Activated CD4-positive, alpha-beta T cell treated with anti-CD3 and anti-CD28 coated beads for 1 hour (primary cell): ENCODE measurements around the gene CHERP.
"Not testable (repeated sequence)": the region's sequence is repeated elsewhere in the genome, so short reads cannot be mapped to it uniquely, and the experiment has no call there.

Experiments used
- DNase-seq: peaks from one replicate; pipeline ENCODE4 v3.0.0-alpha.2; 2020

The CHERP gene

DNA sequence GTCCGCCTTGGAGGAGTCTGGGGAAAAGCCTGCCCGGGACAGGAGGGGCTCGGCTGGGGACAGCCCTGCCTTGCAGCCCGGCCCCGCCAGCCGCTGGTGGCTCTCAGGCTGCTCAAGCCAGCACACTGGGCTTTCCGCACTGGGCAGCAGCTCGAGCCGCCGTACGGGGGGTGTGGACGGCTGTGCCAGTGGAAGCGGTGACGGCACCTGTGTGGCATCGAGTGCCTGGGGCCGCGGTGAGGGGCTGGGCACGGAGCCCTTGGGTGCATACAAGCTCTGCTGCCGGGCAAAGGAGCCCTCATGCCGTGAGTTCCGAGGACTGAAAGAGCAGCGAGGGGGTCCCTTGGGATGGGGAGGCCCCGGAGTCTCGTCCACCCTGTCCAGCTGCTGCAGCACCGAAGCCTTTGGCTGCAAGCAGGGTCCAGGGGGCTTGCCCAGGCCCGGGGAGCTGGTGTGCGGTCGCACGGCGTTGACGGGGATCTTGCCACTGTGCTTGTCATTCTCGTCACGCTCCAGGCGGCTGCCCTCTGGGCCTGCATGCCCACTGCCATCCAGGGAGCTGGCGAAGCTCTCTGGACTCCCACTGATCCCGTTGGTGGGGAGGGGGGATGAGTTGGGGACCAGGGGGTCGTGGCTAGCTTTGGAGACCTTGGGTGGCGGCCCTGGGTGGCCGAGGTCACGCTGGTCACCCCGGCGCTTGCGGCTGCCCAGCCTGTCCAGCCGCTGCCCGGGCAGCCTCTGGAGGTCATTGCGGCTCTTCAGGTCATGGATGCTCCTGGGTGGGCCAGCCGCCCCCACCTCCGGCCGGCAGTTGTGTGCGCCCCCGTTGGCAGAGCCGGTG lies 34.7 kb upstream of the CHERP start:
- no peak for DNase-seq

DNA sequence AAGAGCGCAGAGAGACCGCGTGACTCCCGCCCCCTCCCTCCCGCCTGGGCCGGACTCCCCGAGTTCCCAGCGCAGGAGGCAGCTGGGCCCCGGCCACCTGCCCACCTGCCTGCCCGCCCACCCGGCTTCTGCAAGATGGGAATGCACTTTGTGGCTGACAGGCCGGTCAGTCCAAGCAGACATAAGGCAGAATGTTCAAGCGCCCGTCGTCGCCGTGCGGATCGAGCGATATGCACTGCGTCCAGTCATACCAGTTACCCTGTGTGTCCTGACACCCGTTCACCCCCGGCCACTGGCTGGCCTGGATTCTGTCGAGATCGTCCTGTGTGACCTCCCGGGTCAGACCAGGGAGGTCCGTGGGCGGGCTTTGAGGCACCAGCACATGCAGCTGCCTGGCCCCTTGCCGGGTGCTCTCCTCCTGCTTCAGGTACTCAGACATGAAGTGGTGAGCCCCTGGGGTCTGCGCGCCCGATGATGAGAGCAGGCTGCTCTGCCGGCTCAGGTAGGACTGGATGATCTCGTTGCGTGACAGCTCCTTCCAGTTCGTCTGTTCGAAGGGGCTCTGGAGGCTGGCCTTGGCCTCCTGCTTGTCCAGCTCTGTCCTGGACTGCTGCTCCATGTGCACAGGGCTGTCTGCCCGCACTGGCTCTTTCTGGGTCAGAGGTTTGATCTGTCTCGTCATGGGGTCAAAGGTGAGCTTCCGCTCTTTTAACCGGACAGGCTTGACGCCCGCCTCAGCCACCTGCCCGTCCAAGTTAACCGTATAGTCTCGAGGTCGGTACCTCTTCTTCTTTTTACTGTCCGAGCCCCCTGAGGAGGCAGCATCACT lies 33.8 kb upstream of the CHERP start:
- DNase-seq: no peak

DNA sequence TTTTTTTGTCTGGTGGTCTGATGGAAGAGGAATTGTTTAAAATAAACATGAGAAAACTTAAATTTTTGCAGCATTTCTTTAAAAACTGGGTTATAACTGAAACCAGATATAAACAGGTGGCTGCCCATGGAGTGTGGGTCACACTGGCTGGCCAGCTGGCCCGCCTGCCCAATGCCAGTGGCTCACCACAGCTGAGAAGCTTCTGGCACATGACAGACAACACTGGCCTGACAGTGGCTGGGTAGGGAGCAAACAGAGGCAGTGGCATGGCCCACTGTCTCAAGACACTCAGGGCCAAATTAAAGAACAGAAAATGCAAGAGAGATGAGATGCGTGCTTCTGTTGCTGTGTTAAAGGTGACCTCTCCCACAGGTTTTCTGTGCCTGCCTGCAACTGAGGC lies 33.0 kb upstream of the CHERP start:
- DNase-seq: no peak

DNA sequence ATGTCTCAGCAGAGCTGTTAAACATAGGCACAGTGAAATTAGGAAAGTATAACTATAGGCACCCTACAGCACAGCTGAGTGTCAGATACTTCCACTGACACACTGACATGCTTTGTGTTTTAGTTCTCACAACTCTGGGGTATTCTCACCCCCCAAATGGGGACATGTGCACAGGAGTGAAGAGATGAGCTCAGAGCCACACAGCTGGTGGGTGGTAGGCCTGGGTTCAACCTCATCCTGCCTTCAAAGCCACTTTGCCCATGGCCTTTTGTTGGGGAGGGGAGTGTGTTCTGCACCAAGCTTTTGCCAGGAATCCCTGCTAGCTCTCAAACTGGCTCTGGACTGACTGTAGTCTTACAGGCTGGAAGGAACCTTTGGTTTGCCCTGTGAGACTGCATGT lies 31.7 kb upstream of the CHERP start:
- no peak for DNase-seq

DNA sequence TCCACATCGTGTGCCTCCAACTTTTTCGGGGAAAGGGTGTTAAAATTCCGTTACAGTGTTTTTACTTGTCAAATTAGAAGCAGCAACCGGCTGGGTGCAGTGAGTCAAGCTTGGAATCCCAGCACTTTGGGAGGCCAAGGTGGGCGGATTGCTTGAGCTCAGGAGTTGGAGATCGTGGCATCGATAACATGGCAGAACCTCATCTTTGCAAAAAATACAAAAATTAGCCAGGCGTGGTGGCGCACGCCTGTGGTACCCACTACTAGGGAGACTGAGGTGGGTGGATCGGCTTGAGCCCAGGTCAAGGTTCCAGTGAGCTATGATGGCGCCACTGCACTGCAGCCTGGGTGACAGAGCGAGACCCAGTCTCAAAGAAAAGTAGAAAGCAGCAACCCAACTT lies 31.1 kb upstream of the CHERP start:
- no peak for DNase-seq

DNA sequence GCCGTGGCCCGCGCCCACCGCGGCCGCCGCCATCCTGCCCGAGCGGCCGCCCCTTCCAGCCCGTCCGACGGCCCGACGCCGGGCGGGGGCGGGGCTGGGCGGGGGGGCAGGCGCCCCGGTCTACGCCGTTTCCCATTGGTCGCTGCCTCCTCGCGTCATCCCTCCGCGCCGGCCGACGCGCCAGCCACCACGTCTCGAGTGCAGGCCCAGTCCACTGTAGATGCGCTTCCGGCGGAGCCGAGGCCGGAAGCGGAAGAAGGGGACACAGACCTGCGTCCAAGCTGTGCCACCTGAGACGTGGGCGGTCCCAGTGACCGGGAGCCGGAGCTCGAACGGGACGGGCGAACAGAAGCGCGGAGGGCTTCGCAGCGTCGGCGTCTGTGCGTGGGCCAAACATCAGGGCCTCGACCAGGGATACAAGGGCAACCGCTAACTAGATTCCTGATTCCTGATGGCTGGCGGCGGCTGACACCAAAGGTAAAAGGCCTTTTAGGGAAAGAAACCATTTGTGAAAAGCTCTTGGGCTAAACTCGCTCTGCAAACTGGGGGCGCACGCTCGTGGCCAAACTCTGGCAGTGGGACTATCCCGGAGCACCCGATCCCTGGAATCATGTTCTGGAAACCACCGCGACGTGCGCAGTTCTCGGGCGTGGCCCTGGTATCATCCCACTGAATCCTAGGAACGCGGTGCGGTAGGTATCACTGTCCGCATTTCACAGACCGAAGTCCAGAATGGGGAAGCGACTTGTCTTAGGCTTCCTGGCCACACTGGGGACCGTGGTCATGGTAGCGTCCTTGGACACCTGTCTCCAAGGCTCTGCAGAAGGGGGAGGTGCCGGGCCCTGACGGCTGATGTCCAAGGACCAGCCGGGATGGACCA lies 30.3 kb upstream of the CHERP start, which contains the start of gene SLC35E1:
Gene SLC35E1 (minus strand): TSS at position 84 of the 880 bp plus-strand sequence. CDS start 51 bp downstream, at position 33.
- DNase-seq: peak; percentile 85

DNA sequence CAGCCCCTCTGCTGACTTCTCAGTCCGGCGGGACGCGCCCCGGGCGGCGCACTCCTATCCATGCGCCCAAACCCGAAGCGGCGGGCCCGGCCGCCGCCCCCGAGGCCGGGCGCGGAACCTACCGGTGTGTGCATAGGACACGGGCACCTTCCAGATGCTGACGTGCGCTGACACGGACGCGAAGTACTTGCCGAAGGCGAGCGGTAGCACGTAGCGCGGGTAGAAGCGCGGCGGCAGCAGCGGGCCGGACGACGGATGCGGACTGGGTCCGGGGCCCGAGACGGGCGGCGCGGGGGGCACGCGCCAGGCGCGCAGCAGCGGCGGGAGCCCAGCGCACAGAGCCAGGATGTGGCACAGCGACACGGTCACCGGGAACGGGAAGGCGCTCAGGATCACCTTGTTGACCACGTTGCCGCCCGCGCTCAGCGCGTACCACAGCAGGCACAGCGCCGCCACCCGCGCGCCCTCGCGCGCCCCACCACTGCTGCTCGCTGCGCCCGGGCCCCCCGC lies 29.6 kb upstream of the CHERP start:
- DNase-seq: no peak

DNA sequence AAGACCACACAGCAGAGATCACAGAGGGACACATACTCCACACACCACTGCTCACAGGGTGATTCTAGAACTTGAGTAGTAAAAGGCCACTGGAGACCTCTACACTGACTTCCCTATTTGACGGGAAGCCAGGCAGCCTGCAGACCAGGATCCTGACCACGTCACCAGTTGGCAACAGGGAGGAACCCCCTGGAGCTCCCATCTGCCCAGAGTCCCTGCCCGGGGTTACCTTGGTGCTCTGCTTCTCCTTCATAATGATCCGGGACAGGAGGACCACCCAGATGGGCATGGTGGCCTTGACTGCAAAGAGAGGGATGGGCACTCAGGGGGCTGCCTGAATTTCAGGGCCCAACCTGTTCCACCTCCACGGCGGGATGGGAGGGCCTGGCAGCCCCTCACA lies 29.0 kb upstream of the CHERP start:
- no peak for DNase-seq

DNA sequence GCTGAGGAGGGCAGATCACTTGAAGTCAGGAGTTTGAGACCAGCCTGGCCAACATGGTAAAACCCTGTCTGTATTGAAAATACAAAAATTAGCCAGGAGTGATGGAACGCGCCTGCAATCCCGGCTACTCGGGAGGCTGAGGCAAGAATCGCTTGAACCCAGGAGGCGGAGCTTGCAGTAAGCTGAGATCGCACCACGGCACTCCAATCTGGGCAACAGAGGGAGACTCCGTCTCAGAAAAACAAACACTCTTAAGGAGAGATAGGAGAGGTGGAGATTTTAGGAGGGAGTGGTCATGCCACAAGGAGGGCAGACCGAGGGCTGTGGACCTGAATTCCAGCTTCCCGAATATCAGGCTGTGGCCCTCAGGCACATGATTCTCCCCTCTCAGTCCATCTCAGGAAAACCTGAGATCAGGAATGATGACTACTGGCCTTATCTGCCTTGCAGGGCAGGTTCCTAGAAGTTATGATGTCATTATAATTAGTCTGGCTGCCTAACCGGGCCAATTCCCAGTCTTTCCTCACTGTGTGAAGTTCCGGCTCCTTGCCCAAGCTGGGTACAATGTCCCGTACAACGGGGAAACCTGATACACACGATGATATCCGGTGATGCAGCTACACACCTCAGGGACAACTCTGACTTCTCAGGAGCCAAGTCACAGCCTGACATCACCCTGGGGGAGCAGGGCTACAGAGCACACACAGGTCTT lies 27.5 kb upstream of the CHERP start:
- DNase-seq: no peak

DNA sequence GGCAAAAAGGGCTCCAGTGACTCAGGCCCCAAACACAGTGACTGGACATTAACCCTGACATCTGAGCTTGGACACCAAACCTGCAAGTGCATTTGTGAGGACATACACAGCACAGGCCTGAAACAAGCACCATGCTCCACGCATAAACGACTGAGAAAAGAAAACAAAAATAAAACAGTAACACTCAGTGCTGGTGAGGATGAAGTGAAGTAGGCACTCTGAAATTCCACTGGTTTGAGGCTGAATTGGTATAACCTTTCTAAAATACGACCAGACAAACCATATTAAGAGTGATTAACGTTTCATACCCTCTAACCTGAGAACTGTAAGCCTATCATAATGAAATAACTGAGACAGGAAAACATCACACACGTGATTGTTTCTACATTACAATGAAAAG lies 24.5 kb upstream of the CHERP start:
- no peak for DNase-seq

DNA sequence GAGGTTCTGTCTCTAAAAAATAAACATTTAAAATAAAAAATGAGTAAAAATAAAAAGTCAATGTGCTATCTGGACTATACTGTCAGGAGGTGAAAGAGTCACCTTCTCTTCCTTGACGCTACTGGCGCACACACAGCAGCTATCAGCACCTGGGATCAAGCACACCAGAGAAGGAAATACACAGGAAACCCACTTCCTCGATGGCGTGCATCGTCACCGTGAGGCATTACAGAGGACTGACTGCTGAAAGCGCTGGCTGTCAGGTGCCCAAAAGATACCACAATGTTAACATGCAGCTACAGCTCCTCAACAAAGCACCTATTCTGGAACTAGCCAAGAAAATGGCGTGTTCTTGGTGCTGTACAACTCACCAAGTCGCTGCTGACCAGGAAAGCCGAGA lies 23.9 kb upstream of the CHERP start:
- peak; percentile 70 for DNase-seq

DNA sequence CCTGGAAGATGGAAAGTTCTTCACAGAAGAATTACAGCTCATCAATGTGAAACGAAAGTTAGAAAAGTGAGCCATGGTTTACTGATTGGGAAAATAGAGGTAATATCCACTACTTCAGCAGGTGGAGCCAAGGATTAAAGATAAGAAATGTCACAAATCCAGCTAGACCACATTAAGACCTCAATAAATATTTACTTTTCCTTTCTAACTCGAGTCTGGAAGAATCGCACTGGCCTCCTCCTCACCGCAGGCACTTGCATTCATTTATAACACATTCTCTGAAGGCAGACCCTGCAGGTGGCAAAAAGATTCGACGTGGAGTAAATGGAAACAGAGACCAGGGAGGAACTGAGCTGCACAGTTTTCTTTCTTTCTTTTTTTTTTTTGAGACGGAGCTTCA lies 22.6 kb upstream of the CHERP start:
- DNase-seq: no peak

DNA sequence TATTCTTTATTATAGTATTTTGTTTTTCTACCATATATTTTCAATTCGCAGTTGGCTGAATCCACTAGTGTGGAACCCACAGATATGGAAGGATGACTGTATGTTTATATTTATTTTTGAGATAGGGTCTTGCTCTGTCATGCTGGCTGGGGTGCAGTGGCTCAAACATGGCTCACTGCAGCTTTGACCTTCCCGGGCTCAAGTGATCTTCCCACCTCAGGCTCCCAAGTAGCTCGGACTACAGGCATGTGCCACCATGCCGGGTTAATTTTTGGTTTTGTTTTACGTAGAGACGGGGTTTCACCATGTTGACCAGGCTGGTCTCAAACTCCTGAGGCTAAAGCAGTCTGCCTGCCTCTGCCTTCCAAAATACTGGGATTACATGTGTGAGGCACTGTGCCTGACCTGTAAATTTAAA lies 20.4 kb upstream of the CHERP start:
- no peak for DNase-seq

DNA sequence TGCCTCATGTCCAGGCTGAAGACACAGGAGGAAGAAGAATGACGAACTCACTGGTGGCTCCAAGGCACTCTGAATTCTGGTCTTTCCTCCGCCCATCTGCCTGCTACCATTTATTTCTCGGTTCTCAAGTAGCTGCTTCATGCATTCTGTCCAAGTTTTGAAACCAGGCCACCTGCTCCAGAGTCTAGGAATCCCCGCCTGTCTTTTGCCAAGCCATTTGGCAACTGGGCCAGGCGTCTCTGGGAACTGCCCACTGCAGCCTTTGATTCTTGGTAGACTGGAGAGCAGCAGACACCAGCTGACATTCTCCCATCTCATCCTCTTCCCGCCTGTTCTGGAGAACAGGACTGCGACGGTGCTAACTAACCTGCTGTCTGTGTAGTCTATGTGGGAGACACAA lies 19.1 kb upstream of the CHERP start:
- DNase-seq: no peak

DNA sequence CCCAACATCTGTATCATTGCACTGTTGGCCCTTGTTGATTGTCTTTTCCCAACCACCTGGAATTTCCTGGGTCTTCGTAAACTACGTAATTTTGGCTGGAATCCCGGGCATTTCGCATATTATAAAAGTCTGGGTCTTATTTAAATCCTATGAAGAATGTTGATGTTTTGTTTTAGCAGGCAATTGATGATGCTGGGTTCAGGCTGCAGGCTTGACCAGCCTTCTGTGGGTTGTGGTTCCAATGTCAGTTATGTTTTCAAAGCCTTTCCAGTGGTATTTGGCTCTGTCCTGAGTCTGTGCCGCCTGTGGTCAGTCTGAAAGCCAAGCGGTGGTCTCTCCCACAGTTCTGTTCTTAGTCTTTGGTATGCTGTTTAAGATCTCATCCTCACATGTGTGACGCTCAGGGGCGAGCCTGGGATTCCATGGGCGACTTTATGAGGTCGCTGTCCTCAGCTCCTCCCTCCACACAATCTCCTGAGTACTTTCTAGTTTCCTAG lies 17.6 kb upstream of the CHERP start:
- no peak for DNase-seq

DNA sequence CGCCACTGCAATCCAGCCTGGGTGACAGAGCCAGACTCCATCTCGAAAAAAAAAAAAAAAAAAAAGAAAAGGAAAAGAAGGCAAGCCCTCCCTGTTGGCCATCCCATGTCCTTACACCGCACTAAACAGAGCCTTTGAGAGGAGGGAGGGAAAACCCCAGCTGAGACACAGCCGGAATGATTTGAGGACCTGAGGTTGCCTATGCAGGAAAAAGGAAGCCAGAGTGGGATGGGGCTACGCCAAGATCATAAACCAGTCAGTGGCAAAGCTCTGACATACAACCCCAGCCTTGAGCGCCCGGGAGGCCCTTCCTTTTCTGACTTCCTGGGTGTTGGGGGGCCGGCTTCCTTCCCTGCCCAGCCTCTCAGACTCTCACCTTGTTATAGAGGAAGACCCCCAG lies 12.5 kb upstream of the CHERP start:
- no peak for DNase-seq

DNA sequence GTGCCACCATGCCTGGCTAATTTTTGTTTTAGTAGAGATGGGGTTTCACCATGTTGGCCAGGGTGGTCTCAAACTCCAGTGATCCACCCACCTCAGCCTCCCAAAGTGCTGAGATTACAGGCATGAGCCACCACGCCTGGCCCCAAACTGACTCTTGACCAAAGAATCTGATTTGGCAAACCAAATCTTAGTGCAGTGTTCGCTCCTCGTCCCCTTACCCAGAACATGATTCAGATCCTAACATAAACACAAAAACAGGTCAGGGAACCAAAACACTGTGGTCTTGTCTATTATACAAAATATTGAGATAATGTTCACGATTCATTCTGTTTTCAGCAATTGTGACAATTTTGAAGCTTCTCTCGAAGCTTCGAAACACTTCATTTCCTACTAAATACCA lies 9.7 kb upstream of the CHERP start:
- not testable (repeated sequence) for DNase-seq

DNA sequence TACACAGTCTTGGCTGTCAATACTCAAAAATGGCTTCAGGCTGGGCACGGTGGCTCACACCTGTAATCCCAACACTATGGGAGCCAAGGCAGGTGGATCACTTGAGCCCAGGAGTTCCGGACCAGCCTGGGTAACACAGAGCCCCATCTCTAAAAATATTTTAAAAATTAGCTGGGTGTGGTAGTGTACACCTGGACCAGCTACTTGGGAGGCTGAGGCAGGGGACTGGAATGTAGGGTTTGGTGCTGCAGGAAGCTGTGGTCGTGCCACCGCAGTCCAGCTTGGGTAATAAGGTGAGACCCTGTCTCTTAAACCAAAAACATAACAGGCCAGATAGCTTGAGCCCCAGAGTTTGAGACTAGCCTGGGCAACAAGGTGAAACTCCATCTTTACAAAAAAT lies 6.7 kb upstream of the CHERP start:
- no peak for DNase-seq

DNA sequence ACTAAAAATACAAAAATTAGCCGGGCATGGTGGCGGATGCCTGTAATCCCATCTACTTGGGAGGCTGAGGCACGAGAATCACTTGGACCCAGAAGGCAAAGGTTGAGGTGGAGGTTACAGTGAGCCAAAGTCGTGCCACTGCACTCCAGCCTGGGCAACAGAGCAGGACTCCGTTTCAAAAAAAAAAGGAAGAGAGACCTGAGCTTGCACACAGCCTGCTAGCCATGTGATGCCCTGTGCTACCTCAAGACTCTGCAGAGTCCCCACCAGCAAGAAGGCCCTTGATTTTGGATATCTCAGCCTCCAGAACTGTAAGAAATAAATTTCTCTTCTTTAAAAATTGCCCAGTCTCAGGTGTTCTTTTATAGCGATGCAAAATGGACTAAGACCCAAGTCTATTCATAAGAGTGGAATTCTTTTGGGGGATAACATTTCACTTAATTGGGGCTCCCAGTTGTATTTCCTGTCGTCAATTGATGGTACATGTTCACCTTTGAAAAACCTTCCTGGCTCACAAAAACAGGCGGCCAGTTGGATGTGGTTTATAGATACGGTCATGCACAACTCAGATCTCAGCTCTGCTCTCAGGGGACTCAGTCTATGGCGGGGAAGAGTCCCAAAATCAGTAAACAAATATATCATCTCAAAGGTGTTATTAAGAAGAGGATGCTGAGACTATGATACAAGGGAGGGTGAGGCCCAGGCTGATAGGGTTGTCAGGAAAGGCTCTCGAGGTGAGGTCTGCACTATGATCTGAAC lies 2.4 kb upstream of the CHERP start:
- no peak for DNase-seq

DNA sequence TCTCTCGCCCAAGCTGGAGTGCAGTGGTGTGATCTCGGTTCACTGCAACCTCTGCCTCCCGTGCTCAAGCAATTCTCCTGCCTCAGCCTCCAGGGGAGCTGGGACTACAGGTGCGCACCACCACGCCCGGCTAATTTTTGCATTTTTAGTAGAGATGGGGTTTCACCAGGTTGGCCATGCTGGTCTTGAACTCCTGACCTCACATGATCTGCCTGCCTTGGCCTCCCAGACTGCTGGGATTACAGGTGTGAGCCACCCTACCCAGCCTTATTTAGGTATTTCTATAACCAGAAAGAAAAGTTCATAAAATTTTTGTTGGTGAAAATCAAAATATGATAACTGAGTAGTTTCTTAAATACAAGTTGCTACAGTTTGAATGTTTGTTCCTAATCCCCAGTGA lies 1.5 kb upstream of the CHERP start:
- not testable (repeated sequence) for DNase-seq

DNA sequence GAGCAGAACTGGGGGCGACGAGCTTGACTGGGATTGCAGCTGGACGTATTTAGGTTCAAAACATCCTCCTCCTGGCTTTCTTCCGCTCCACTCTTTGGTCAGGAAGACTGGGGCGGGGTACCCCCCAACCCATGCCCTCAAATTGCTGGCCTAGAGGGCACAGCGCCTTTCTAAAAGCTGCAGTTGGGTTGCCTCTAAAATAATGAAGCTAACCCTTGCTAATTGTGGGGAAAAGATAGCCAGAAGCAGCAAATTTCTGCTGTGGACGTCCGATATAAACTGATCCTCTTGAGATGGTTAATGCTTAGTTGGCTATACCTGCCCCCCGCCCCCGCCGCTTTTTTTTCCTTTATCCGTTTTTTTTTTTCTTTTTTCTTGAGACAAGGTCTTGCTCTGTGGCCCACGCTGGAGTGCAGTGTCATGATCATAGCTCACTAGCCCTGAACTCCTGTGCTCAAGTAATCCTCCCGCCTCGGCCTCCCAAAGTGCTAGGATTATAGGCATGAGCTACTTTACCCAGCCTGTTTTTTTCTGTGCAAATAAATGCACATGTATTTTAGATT lies 754 bp upstream of the CHERP start:
- DNase-seq: no peak
